Fibroblast of skin of left quadriceps (primary cell): ENCODE results near the gene MED15.

Source experiments
- DNase-seq, 2 experiments: peaks; one replicate each; pipeline ENCODE4 v3.0.0-alpha.2; 2013; ENCODE audit warnings: low read depth in 2 of 2

MED15 gene

GRCh38 chr22:20510811-20511577 is 3.6 kb downstream of the MED15 start:
- no peak for DNase-seq

- no peak for DNase-seq
These were observed 4.3 kb downstream of the MED15 start for GRCh38 chr22:20511578-20512229.

GRCh38 chr22:20514658-20515406 is 7.4 kb downstream of the MED15 start:
- peak; percentile 56 for DNase-seq

- DNase-seq, result no peak
These were observed 9.0 kb downstream of the MED15 start for GRCh38 chr22:20516399-20516798.

GRCh38 chr22:20517422-20517821 is 10.0 kb downstream of the MED15 start:
- DNase-seq, result no peak

GRCh38 chr22:20517841-20518592 is 10.6 kb downstream of the MED15 start:
- DNase-seq, result no peak

- no peak for DNase-seq
These were observed 12.1 kb downstream of the MED15 start for GRCh38 chr22:20519558-20519957.

- DNase-seq, result no peak
These were observed 12.7 kb downstream of the MED15 start for GRCh38 chr22:20520093-20520511.

- DNase-seq, result no peak
These were observed 15.0 kb downstream of the MED15 start for GRCh38 chr22:20522134-20523004.

GRCh38 chr22:20523086-20523983 is 15.9 kb downstream of the MED15 start:
- DNase-seq, result peak; percentile 68 to 70

GRCh38 chr22:20524004-20524481 is 16.6 kb downstream of the MED15 start:
- DNase-seq, result no peak

GRCh38 chr22:20525048-20525447 is 17.6 kb downstream of the MED15 start:
- DNase-seq, result no peak

GRCh38 chr22:20526305-20526627 is 18.9 kb downstream of the MED15 start:
- no peak for DNase-seq

- DNase-seq, result peak in 1 of 2 experiments; percentile 35
These were observed 19.4 kb downstream of the MED15 start for GRCh38 chr22:20526628-20527355.

GRCh38 chr22:20528405-20528978 is 21.1 kb downstream of the MED15 start:
- DNase-seq, result no peak

GRCh38 chr22:20530368-20531153 is 23.2 kb downstream of the MED15 start:
- no peak for DNase-seq

- no peak for DNase-seq
These were observed 23.7 kb downstream of the MED15 start for GRCh38 chr22:20531154-20531403.
